GM19043 (cell line): ENCODE results near the gene HOXA1.

ENCODE experiments used
- ATAC-seq: cut with Tn5 transposase; IDR thresholded peaks from one replicate; pipeline ENCODE4 v1.9.1; 2021; ENCODE audit warnings: low read depth; ENCODE audit not compliant: unreplicated experiment

HOXA1 gene

GRCh38 chr7:27132214-27132613 lies 36.4 kb upstream of the HOXA1 start:
- no peak for ATAC-seq

GRCh38 chr7:27131390-27131819 lies 35.6 kb upstream of the HOXA1 start:
- no peak for ATAC-seq

- peak; percentile 77 for ATAC-seq
Measured at GRCh38 chr7:27130540-27131389, 35.0 kb upstream of the HOXA1 start, which contains the start of gene HOXA4. TSS of gene HOXA4 (minus strand) at chr7:27130757. CDS start at chr7:27130733, 24 bp downstream.

- no peak for ATAC-seq
Measured at GRCh38 chr7:27129729-27130539, 34.1 kb upstream of the HOXA1 start.

GRCh38 chr7:27128776-27129728 lies 33.3 kb upstream of the HOXA1 start:
- no peak for ATAC-seq

GRCh38 chr7:27128034-27128433 lies 32.2 kb upstream of the HOXA1 start:
- no peak for ATAC-seq

- ATAC-seq: no peak
Measured at GRCh38 chr7:27126596-27127327, 31.0 kb upstream of the HOXA1 start.

GRCh38 chr7:27125986-27126394 lies 30.2 kb upstream of the HOXA1 start:
- ATAC-seq: no peak

- no peak for ATAC-seq
Measured at GRCh38 chr7:27124902-27125689, 29.3 kb upstream of the HOXA1 start.

GRCh38 chr7:27124096-27124901 lies 28.5 kb upstream of the HOXA1 start:
- ATAC-seq: no peak

GRCh38 chr7:27123477-27124053 lies 27.8 kb upstream of the HOXA1 start:
- ATAC-seq: no peak

- no peak for ATAC-seq
Measured at GRCh38 chr7:27123007-27123476, 27.2 kb upstream of the HOXA1 start.

- no peak for ATAC-seq
Measured at GRCh38 chr7:27122077-27122910, 26.5 kb upstream of the HOXA1 start.

GRCh38 chr7:27121684-27122076 lies 25.9 kb upstream of the HOXA1 start:
- ATAC-seq: no peak

GRCh38 chr7:27119412-27119911 lies 23.7 kb upstream of the HOXA1 start:
- no peak for ATAC-seq

- no peak for ATAC-seq
Measured at GRCh38 chr7:27118580-27118979, 22.8 kb upstream of the HOXA1 start.
